Lower leg skin (tissue), 4 donors: ENCODE results near the gene SSX2IP. TPM values are rescaled to one million over a fixed set of nuclear protein-coding genes. Genes with fewer than 3 reads are reported as not detected.

Source experiments
- DNase-seq, 2 donors: peaks; one replicate each; pipeline ENCODE4 v3.0.0-alpha.2; 2019; ENCODE audit warnings: low spot score in 2 of 2
- H3K4me3 ChIP-seq: fragments of 200-600 bp; sonication (generic); 2 replicates; pipeline ENCODE4 v1.5.1; 2017; ENCODE audit warnings: mild to moderate bottlenecking, low read depth; ENCODE audit not compliant: poor library complexity, severe bottlenecking
- POLR2A ChIP-seq, 2 donors: fragments of 450-650 bp; IDR thresholded peaks; one replicate each; pipeline ENCODE4 v1.6.1; 2016 to 2017; ENCODE audit warnings: antibody characterized with exemption in 2 of 2, mild to moderate bottlenecking in 1 of 2, moderate library complexity in 1 of 2
- WGBS, 2 donors: methylation state at CpG; one replicate each; pipeline ENCODE4 v1.1.5; 2018; 5-methylcytosine and 5-hydroxymethylcytosine counted together
- intact Hi-C: fragments of 100-400 bp; cut with DNase I; formaldehyde crosslinking; loops from one replicate; pipeline ENCODE4 v1.15.0; 2023; ENCODE audit warnings: low total_unique reads
- total RNA-seq, 4 donors: library from RNA; depleted of rRNA; stranded (reverse); fragments of >200 nt; gene quantifications; one replicate each; pipeline ENCODE4 v1.1.0, GENCODE V29; 2016
- TF ChIP-seq, protein P1 (sequence below), 3 donors: fragments of 450-650 bp; IDR thresholded peaks; one replicate each; pipeline ENCODE4 v1.5.1; 2016; ENCODE audit warnings: antibody characterized with exemption in 3 of 3, mild to moderate bottlenecking in 3 of 3, moderate library complexity in 2 of 3

Gene SSX2IP
- total RNA-seq, 4 donors from 2014 or later: 6.7 to 9.3 (median 8.8) TPM

DNA sequence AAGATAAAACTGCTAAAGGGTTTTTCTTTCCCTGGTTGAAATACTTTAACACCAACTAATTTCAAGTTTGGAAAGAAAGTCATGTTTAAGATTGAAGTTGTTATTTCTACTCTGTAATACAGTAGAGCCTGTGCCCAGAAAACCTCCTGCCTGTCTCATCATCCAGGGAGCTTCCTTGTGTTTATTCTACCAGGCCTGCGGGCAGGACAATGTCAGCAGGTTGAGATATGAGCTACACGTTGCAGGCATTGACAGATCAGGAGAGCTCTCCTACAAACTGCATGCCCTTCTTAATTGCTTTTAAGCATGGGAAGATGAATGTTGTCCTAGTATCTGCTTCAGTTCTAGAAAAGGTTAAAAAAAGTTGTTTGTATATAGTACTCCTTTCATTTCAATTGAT is 72.9 kb downstream of the SSX2IP start:
- 39 to 53% methylated on average over 2 of the region's 2 CpGs for WGBS, 2 donors
- DNase-seq: no peak
- intact Hi-C loops: no loop called here
- no peak for TF ChIP-seq POLR2A (IDR thresholded peaks at IDR 0.05)
- TF ChIP-seq, protein P1, sequence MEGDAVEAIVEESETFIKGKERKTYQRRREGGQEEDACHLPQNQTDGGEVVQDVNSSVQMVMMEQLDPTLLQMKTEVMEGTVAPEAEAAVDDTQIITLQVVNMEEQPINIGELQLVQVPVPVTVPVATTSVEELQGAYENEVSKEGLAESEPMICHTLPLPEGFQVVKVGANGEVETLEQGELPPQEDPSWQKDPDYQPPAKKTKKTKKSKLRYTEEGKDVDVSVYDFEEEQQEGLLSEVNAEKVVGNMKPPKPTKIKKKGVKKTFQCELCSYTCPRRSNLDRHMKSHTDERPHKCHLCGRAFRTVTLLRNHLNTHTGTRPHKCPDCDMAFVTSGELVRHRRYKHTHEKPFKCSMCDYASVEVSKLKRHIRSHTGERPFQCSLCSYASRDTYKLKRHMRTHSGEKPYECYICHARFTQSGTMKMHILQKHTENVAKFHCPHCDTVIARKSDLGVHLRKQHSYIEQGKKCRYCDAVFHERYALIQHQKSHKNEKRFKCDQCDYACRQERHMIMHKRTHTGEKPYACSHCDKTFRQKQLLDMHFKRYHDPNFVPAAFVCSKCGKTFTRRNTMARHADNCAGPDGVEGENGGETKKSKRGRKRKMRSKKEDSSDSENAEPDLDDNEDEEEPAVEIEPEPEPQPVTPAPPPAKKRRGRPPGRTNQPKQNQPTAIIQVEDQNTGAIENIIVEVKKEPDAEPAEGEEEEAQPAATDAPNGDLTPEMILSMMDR (IDR thresholded peaks at IDR 0.05): no peak
- H3K4me3 ChIP-seq: no peak overlapping the region

DNA sequence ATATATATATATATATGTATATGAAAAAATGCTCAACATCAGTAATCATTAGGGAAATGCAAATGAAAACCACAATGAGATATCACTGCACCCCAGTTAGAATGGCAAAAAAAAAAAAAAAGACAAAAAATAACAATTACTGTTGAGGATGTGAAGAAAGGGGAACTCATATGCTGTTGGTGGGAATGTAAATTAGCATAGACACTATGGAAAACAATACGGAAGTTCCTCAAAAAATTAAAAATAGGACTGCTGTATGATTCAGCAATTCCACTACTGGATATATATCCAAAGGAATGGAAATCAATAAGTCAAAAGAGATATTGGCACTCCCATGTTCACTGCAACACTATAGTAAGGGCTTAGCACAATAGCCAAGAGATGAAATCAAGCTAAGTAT is 74.5 kb downstream of the SSX2IP start:
- TF ChIP-seq, protein P1 (IDR thresholded peaks at IDR 0.05): no peak
- TF ChIP-seq POLR2A (IDR thresholded peaks at IDR 0.05): no peak
- no peak overlapping the region for H3K4me3 ChIP-seq
- intact Hi-C loops: no loop called here
- WGBS, 2 donors: 85% methylated on average over 1 of the region's 1 CpG
- no peak for DNase-seq

DNA sequence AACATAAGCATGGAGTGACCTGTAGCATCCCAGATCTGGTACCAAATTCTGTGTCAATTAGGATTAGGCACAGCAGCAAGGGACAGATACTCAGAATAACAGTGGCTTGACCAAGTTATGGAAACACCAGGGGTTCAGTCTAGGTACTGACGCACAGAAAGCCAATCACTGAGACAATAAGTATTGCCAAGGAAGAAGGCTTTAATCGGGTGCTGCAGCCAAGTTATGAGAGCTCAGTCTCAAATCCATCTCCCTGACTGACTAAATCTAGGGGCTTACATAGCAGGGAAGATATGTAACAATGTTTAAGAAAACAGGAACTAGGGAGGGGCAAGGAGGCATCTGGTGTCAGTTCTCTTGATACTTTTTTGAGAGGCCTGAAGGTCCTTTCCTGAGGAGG is 76.4 kb downstream of the SSX2IP start:
- no peak overlapping the region for H3K4me3 ChIP-seq
- TF ChIP-seq, protein P1 (IDR thresholded peaks at IDR 0.05): no peak
- no peak for TF ChIP-seq POLR2A (IDR thresholded peaks at IDR 0.05)
- WGBS, 2 donors: 93% methylated on average over 2 of the region's 2 CpGs
- intact Hi-C loops: no loop called here
- DNase-seq: no peak

DNA sequence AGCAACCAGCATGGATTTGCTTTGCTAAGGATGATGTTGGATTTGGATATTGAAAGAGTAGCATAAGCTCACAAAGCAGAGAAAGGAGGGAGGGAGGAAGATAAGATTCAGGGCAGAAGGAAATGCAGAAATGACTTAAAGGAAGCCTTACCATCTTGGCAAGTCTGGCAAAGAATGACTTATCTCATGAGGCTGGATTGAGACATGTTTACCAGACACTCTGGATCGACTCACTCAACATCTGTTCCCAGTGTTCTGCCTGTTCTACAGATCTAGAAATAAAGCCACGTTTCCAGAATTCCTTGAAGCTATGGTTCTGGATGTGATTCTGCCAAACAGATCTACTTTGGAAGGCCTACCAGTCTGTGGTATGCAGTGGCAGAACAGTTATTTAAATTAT is 77.2 kb downstream of the SSX2IP start:
- whole genome bisulfite sequencing, 2 donors: 43 to 60% methylated on average over 2 of the region's 2 CpGs
- intact Hi-C loops: no loop called here
- no peak for DNase-seq

DNA sequence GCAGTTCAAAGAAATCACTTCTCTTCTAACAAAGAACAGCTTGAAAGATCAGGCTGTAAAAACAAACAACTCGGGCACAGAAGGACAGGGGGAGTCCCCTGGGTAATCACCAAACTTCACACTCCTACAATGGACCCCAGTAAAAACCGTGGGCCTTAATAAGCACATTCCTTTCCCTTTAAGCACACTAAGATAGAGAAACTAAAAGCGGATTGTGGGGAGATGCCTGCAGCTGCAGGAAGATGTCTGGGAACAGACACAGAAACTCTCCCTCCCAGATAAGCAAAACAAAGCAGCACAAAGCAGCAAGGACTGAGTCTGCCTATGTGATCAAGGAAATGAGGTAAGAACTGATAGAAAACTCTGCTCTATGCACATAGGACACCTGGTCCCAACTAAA is 78.5 kb downstream of the SSX2IP start:
- intact Hi-C loops: no loop called here
- WGBS, 2 donors: 33 to 36% methylated on average over 3 of the region's 3 CpGs

More for the DNA sequence above, 77.2 kb downstream of the SSX2IP start:
- no peak overlapping the region for H3K4me3 ChIP-seq
- TF ChIP-seq, protein P1 (IDR thresholded peaks at IDR 0.05): no peak
- no peak for TF ChIP-seq POLR2A (IDR thresholded peaks at IDR 0.05)

DNA sequence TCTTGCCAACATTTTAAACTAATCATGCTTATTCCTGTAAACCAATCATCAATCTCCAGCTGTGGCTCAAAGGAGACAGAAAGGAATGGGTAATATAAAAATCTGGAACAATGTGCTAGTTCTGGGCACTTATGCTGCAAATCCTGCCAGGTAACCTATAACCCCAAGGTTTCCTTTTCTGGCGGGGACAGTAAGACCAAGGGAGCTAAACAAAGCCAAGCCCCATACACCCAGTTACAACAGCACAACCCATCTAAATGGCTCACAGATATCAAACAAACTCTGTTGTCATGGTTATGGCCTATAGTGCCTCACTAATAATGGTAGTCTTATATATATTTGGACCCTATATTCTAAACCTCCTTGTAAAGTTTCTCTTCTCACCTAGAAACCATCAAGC is 79.2 kb downstream of the SSX2IP start:
- H3K4me3 ChIP-seq: no peak overlapping the region
- TF ChIP-seq, protein P1 (IDR thresholded peaks at IDR 0.05): no peak
- TF ChIP-seq POLR2A (IDR thresholded peaks at IDR 0.05): no peak
- intact Hi-C loops: no loop called here
- 0 to 56% methylated on average over 1 of the region's 1 CpG for WGBS, 2 donors
- DNase-seq: no peak

More for the DNA sequence above, 78.5 kb downstream of the SSX2IP start:
- H3K4me3 ChIP-seq: no peak overlapping the region
- TF ChIP-seq, protein P1 (IDR thresholded peaks at IDR 0.05): no peak
- TF ChIP-seq POLR2A (IDR thresholded peaks at IDR 0.05): no peak
- no peak for DNase-seq
